Measurements from ENCODE around the gene NRXN3.

Gene NRXN3

GRCh38 chr14:79242666-79243065 lies 1072.5 kb downstream of the NRXN3 start:
- no peak for DNase-seq
- intact Hi-C loops (cut with DNase I) = no loop called here

GRCh38 chr14:79246173-79246572 lies 1076.0 kb downstream of the NRXN3 start:
- intact Hi-C loops (cut with DNase I) = no loop called here
- no peak for DNase-seq

GRCh38 chr14:79248126-79248525 lies 1078.0 kb downstream of the NRXN3 start:
- intact Hi-C loops (cut with DNase I) = no loop called here
- DNase-seq = no peak

DNA sequence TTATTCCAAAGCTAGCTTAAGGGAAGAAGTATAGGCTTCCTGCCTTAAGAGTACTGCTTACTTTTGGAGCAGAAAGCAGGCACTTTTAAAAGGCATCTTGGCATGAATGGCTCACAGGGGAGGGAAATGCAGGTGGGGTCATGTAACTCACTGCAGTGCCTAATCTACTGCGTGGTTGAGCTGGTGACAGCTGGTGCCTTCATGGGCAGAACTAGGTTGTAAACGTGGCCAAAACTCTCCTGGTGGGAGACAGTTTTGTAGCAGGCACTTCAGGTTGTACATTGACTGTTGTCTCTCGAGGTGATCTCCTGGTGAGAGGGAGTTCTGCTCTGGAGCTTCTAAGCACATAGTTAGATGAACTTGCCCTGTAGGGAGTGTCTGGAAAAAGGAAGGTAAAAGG lies 1078.6 kb downstream of the NRXN3 start:
- intact Hi-C loops (cut with DNase I) = no loop called here
- no peak for DNase-seq

DNA sequence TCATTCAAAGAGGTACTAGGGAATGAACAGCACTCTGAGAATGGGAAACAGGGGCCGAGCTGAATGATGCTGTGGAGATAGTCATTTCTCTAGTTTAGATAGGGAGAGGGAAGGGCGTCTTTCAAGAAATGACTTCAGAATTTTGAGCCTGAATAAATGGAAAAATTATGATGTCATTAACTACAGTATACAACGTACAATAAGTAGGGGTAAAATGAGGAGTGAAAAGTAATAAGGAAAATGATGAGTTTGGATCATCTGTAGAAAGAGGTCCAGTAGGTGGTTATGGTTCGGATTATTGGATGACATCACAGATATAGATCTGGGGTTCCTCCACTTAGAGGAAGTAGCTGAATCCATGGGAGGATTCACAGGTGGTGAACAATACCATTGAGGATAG lies 1081.1 kb downstream of the NRXN3 start:
- intact Hi-C loops (cut with DNase I) = no loop called here
- DNase-seq = no peak

- intact Hi-C loops (cut with DNase I) = no loop called here
- peak in 31 of 42 donors; percentile 2 to 65 (median 30) for DNase-seq
These were observed 1083.4 kb downstream of the NRXN3 start for GRCh38 chr14:79253576-79253975.

DNA sequence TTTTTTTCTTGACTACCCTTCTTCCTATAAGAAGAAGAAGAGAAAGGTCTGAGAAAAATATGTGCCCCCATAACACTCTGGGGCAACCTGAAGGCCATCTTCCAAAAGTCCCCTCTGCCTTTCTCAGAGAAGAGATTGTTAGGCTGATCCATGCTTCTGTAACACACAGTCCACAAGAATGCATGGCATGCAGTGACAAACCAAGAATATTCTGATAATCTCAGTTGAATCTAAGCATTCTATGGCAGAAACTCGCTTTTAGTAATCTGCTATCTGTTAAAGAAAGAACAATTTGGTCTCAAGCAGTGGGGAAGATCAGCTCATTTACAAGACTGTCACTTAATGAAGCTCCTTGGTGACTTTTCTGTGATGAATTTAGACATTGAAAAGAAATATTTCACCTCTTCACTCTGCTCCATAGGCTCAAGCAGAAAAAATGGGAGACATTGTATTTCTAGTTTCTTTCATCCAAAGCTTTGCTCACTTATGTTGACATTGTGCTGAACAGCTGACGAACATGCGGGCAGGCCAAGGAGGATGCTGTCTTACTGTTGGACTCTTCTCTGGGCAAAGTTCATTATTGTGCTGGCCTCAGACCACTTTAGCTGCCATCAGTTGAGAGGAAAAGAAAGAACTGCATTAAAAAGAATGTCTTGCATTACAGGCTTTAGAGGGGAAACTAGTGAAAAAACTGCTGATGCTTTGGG lies 1084.0 kb downstream of the NRXN3 start:
- intact Hi-C loops (cut with DNase I) = no loop called here
- no peak for DNase-seq

GRCh38 chr14:79256380-79256779 lies 1086.2 kb downstream of the NRXN3 start:
- intact Hi-C loops (cut with DNase I) = no loop called here
- DNase-seq = peak in 1 of 42 donors; percentile 43

DNA sequence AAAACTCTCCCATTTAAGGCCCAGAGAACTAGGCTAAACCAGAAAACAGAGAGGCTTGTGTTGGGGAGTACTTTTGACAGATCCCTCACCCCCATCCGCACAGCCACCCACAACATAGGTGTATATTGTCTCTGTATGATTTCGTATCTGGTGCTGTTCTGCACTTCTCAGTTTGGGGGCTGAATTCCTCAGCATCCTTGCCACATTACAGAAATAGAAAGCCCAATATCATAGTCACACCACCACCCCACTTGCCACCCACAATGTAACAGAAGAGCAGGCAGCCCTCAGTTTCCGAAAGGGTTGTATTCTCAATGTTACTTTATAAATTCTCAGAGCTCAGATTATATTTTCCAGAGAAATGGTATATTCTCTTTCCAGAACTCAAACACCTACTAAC lies 1090.2 kb downstream of the NRXN3 start:
- intact Hi-C loops (cut with DNase I) = no loop called here
- peak in 34 of 42 donors; percentile 6 to 75 (median 34) for DNase-seq

DNA sequence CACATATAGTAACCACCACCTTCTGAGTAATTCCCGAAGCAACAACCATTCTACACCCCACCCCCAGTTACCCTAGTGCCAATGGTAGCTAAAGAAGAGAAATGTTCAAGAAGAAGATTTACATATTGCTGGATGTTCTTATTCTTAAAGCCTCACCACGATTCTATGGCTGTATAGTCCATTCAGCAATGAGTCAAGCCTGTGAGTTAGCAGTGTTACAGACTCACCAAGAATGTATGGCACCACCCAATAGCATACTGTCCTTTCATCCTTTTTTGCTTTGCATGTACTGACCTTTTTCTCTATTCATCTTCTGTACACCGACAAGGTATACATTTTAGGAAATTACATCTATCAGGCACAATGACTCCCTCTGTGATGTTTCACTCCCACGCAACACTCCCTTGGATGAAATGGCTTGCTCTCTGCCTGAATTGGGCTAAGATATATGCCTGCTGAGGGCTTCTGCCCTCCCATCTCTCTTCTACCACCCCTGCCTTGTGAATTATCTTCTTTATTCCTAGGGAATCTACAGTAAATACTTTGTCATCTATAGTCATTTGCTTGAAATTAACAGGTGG lies 1095.3 kb downstream of the NRXN3 start:
- intact Hi-C loops (cut with DNase I) = no loop called here
- no peak for DNase-seq

- no peak for DNase-seq
- intact Hi-C loops (cut with DNase I) = no loop called here
These were observed 1100.2 kb downstream of the NRXN3 start for GRCh38 chr14:79270361-79270760.

DNA sequence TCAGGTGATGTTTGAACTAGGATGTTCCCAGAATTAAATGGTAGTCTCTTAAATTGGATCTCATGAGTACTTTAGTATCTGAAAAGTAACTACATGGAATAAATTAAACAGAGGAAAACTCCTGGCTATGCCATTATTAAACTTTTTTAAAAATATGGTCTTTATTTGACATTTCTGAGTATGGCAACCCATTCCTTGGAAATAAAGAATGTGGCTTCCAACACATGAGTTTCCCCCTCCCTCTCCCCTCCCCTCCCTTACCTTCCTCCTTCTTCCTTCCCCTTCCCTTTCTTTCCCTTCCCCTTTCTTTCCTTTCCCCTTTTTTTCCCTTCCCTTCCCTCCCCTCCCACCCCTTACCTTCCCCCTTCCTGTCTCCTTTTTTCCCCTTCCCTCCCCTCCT lies 1100.9 kb downstream of the NRXN3 start:
- DNase-seq = no peak
- intact Hi-C loops (cut with DNase I) = no loop called here

DNA sequence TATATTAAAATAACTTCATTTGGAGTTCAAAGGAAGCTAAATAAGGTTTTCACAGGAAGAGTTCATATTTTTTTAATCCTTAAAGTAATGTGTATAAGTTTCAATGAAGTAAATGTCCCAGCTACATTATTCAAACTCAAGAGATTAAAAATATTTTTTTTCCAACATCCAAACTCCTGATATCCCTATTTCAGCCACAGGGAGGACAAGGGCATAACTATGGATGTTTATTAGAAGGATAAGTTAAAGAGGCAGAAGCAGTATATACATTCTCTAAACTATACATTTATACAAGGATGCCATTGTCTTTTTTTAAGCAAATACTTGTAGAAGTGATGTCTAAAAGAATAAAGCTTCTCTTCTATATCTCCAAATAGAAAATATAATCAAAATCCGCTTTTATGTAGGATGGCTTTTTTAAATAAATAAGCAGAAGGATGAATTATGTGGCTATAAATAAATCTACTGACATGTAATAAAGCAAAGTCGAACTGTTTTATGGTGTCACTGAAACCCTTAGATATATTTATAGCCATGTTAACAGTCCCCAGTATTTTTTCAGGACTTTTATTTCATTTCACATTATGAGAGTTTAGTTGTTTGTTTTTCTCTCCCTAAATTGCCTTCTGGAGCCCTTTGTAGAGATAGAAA lies 1104.6 kb downstream of the NRXN3 start:
- intact Hi-C loops (cut with DNase I) = no loop called here
- no peak for DNase-seq

DNA sequence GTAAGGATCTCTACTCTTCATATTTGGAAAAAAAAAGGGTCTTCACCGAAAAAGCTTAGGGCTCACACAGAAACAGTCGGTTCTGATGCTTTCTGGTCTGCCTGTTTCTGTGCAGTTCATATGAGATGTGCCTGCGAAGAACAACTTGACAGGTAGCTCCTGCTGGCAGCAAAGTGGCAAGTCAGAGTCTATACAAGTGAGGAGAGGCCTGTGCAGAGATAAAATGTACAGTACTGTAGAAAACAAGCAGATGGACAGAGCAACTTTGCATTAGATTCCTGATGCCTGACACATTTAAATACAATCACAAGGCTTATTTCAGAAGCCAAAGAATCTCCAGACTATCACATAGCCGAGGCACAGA lies 1105.1 kb downstream of the NRXN3 start:
- no peak for DNase-seq
- intact Hi-C loops (cut with DNase I) = no loop called here

- intact Hi-C loops (cut with DNase I) = no loop called here
- DNase-seq = peak in 3 of 42 donors; percentile 6 to 40 (median 29)
These were observed 1108.2 kb downstream of the NRXN3 start for GRCh38 chr14:79278286-79278797.

DNA sequence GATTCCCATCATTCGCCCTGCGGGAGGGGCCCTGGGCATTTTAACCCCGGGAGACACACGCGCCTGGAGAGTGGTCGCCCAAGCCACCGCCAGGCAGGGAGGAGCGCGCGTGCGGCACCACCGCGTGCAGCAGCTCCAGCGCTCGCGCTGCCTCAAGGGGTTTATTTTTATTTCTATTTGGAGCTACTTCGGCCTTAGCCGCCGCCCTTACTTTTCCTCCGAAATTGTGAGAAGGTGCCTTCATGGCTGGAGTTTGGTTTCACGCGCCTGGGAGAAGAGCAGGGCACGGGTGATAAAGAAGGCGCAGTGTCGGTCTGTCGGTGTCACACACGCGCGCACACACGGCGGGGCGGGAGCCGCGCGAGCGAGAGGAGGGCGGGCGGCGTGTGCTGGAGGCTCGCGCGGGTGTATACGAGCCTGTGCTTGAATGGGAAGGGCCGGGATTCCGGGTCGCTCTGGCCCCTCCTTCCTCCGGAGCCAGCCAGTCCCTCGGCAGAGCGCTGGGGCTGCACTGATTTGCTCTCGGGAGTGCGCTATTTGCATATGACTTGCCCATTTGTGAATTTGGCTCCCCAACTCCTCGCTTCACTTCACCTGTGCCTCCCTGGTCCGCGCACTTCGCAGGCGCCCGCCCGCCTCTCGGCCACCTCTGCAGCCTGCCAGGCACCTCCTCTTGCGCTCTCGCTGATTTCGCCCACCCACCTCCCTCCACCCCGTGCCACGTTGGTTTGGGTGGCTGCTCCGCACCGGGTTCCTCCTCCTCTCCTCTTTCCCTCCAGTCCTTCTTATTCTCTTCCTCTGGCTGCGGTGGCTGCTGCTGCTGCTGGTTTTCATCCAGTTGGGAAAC lies 1108.8 kb downstream of the NRXN3 start:
- intact Hi-C loops (cut with DNase I) = no loop called here
- DNase-seq = peak; percentile 29 to 93 (median 78)

GRCh38 chr14:79279645-79280597 lies 1109.7 kb downstream of the NRXN3 start:
- DNase-seq = peak in 40 of 42 donors; percentile 14 to 76 (median 43)
- intact Hi-C loops (cut with DNase I) = no loop called here

All from head of caudate nucleus (tissue), 42 donors.